Effector CD8-positive, alpha-beta T cell (primary cell): ENCODE measurements around the gene RNU6-1.

Source experiments
- DNase-seq: peaks from one replicate; lab custom pipeline; 2025; lab: John Stamatoyannopoulos, UW

RNU6-1 gene

GRCh38 chr15:67801142-67801541 is 38.7 kb downstream of the RNU6-1 start:
- no peak for DNase-seq

- no peak for DNase-seq
Observed at GRCh38 chr15:67799801-67800205, 40.0 kb downstream of the RNU6-1 start.

- DNase-seq, result no peak
Observed at GRCh38 chr15:67796196-67797127, 43.4 kb downstream of the RNU6-1 start.

- no peak for DNase-seq
Observed at GRCh38 chr15:67794832-67795574, 44.8 kb downstream of the RNU6-1 start.

- DNase-seq, result no peak
Observed at GRCh38 chr15:67792250-67792942, 47.4 kb downstream of the RNU6-1 start.

GRCh38 chr15:67790610-67791319 is 49.1 kb downstream of the RNU6-1 start:
- no peak for DNase-seq
